HCT116 (cell line): ENCODE measurements around the gene DGKZ. TPM values are rescaled to one million over a fixed set of nuclear protein-coding genes. Genes with fewer than 3 reads are reported as not detected.

Experiments
- ATAC-seq: fragments of 200-7000 bp; cut with Tn5 transposase; 2 replicates; pipeline ENCODE4 v1.9.1; 2020; ENCODE audit warnings: mild to moderate bottlenecking, moderate library complexity
- BruUV-seq: library from RNA; stranded (reverse); fragments of 400-500 nt; replicated peaks from 2 replicates; lab custom pipeline; 2021; lab: Mats Ljungman, UMichigan
- CTCF ChIA-PET: fragments of 300-600 bp; sonication (Branson Sonifier 250); formaldehyde crosslinking; loops from one replicate; lab custom pipeline; 2021; ENCODE audit warnings: antibody characterized with exemption; lab: Charles Lee
- POLR2A ChIA-PET: fragments of 300-600, 350-600 bp; sonication (Branson Sonifier 250); formaldehyde crosslinking; loops from one replicate; lab custom pipeline; 2021; ENCODE audit warnings: antibody characterized with exemption; lab: Charles Lee
- RAD21 ChIA-PET, 2 experiments: fragments of 300-600 bp; sonication (Branson Sonifier 250); formaldehyde crosslinking; loops; one replicate each; lab custom pipeline; 2023; ENCODE audit warnings: low total read pairs in 2 of 2; ENCODE audit not compliant: uncharacterized antibody in 2 of 2, unreplicated experiment in 2 of 2, low non-redundant PET in 1 of 2; lab: Charles Lee
- DNase-seq: peaks from one replicate; pipeline ENCODE4 v3.0.0-alpha.2; 2010; ENCODE audit warnings: low read depth, low spot score
- H2AFZ ChIP-seq: fragments of 200-600 bp; shearing (Covaris generic), sonication (generic); 2 replicates; pipeline ENCODE4 v1.6.1; 2017; ENCODE audit warnings: low read depth, mixed run types, mixed read lengths, antibody characterized with exemption, low read length; ENCODE audit not compliant: poor library complexity, severe bottlenecking
- H3K27ac ChIP-seq: 2 replicates; pipeline ENCODE4 v1.5.1; 2012; ENCODE audit warnings: low read depth, low read length
- H3K27me3 ChIP-seq: fragments of 200-600 bp; sonication (generic); 2 replicates; pipeline ENCODE4 v1.6.1; 2016; ENCODE audit warnings: mixed run types, low read length, mixed read lengths; ENCODE audit not compliant: insufficient read depth
- H3K36me3 ChIP-seq, 2 experiments: fragments of 200-500 bp in 1 of 2; fragments of 200-600 bp in 1 of 2; sonication (Bioruptor generic) in 1 of 2; sonication (generic) in 1 of 2; 2 replicates each; pipeline versions ENCODE4 v1.5.1 to v1.6.1; 2014 to 2016; ENCODE audit warnings: low read length in 2 of 2, inconsistent platforms in 1 of 2, mixed read lengths in 1 of 2, mixed run types in 1 of 2; ENCODE audit not compliant: insufficient read depth in 2 of 2, control insufficient read depth in 1 of 2
- H3K4me1 ChIP-seq, 2 experiments: fragments of 200-600 bp in 1 of 2; sonication (generic) in 1 of 2; 2 replicates each; pipeline versions ENCODE4 v1.5.1 to v1.6.1; 2012 to 2017; ENCODE audit warnings: low read length in 2 of 2, inconsistent platforms in 1 of 2, mild to moderate bottlenecking in 1 of 2, mixed read lengths in 1 of 2, mixed run types in 1 of 2, moderate library complexity in 1 of 2; ENCODE audit not compliant: insufficient read depth in 2 of 2, control insufficient read depth in 1 of 2
- H3K4me2 ChIP-seq: fragments of 200-600 bp; sonication (generic); 2 replicates; pipeline ENCODE4 v1.6.1; 2017; ENCODE audit warnings: mixed run types, low read length, mixed read lengths
- H3K4me3 ChIP-seq, 2 experiments: fragments of 200-600 bp in 1 of 2; sonication (generic) in 1 of 2; replicated peaks in 1 of 2; 2 replicates each; pipeline ENCODE4 v1.5.1; 2011 to 2016; ENCODE audit warnings: low read length in 2 of 2, control low read depth in 1 of 2, low read depth in 1 of 2, mild to moderate bottlenecking in 1 of 2, mixed read lengths in 1 of 2, mixed run types in 1 of 2
- H3K79me2 ChIP-seq: fragments of 200-600 bp; sonication (generic); 2 replicates; pipeline ENCODE4 v1.6.1; 2017; ENCODE audit warnings: mild to moderate bottlenecking, mixed run types, low read length, moderate library complexity, mixed read lengths; ENCODE audit not compliant: insufficient read depth
- H3K9ac ChIP-seq: fragments of 200-600 bp; sonication (generic); 2 replicates; pipeline ENCODE4 v1.6.1; 2016; ENCODE audit warnings: low read length, mixed read lengths
- H3K9me2 ChIP-seq: fragments of 200-600 bp; sonication (generic), shearing (Covaris generic); 2 replicates; pipeline ENCODE4 v1.6.1; 2017; ENCODE audit warnings: mixed run types, mild to moderate bottlenecking, moderate library complexity; ENCODE audit not compliant: insufficient read depth
- H3K9me3 ChIP-seq, 2 experiments: fragments of 200-500 bp in 1 of 2; fragments of 200-600 bp in 1 of 2; sonication (Bioruptor generic) in 1 of 2; sonication (generic) in 1 of 2; 2 replicates each; pipeline ENCODE4 v1.6.1; 2014 to 2017; ENCODE audit warnings: low read length in 2 of 2, mixed read lengths in 2 of 2, inconsistent platforms in 1 of 2, low read depth in 1 of 2, mild to moderate bottlenecking in 1 of 2, mixed run types in 1 of 2, moderate library complexity in 1 of 2; ENCODE audit not compliant: control insufficient read depth in 1 of 2, insufficient read depth in 1 of 2
- H4K20me1 ChIP-seq: fragments of 200-600 bp; sonication (generic), shearing (Covaris generic); 2 replicates; pipeline ENCODE4 v1.6.1; 2017; ENCODE audit warnings: mixed run types, mild to moderate bottlenecking, moderate library complexity; ENCODE audit not compliant: insufficient read depth
- CBX3 ChIP-seq: IDR thresholded peaks from 2 replicates; pipeline ENCODE4 v1.6.1; 2012; ENCODE audit warnings: low read depth
- FOSL1 ChIP-seq: IDR thresholded peaks from 2 replicates; pipeline ENCODE4 v1.6.1; 2012; ENCODE audit warnings: low read depth
- YY1 ChIP-seq: IDR thresholded peaks from 2 replicates; pipeline ENCODE4 v1.6.1; 2011; ENCODE audit warnings: low read length, low read depth, moderate library complexity, mild to moderate bottlenecking; ENCODE audit not compliant: insufficient replicate concordance; ENCODE audit errors: extremely low read depth
- ZFX ChIP-seq: fragments of 450-650 bp; IDR thresholded peaks from 2 replicates; pipeline ENCODE4 v1.6.1; 2017
- ZNF274 ChIP-seq: fragments of 200-500 bp; sonication (Bioruptor generic); IDR thresholded peaks from 2 replicates; pipeline ENCODE4 v1.6.1; 2014; ENCODE audit warnings: mild to moderate bottlenecking, low read depth, low read length, inconsistent platforms
- intact Hi-C: fragments of 100-400 bp; cut with micrococcal nuclease; formaldehyde crosslinking; loops from 2 replicates; pipeline ENCODE4 v1.10.0; 2022
- total RNA-seq: library from RNA; stranded (reverse); gene quantifications from one replicate; pipeline ENCODE4 v1.2.1, GENCODE V29; 2021; ENCODE audit not compliant: unreplicated experiment
- TF ChIP-seq, protein P1 (sequence below): IDR thresholded peaks from 2 replicates; pipeline ENCODE4 v1.6.1; 2012; ENCODE audit warnings: low read depth
- TF ChIP-seq, protein P2 (sequence below): IDR thresholded peaks from 2 replicates; pipeline ENCODE4 v1.6.1; 2012
- TF ChIP-seq, protein P3 (sequence below): IDR thresholded peaks from 2 replicates; pipeline ENCODE4 v1.6.1; 2012

The DGKZ gene
- total RNA-seq, 1 experiment from 2014 or later, result 70.2 TPM

DNA sequence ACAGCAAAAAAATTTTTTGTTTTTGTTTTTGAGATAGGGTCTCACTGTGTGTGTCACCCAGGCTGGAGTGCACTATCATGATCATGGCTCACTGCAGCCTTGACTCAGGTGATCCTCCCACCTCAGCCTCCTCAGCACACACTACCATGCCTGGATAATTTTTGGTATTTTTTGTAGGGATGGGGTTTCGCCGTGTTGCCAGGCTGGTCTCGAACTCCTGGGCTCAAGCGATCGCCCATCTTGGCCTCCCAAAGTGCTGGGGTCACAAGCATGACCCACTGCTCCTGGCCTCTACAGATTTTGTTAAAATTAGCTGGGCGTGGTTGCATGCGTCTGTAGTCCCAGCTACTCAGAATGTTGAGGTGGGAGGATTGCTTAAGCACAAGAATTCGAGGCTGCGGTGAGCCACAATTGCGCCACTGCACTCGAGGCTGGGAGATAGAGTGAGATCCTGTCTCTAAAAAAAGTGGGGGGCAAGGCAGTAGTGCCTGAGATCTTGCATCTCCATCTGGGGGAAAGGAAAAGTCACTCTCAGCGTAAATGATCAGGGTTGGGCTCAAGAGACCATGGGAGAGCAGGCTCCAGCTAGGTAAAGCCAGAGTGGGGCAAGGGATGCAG is 10.6 kb upstream of the DGKZ start:
- Histone ChIP-seq H3K36me3 (no peaks in the 10 kb centered on the region), H3K27me3 (no peaks in the 10 kb centered on the region), H4K20me1 (no peaks in the 10 kb centered on the region), H3K27ac (no peak overlapping the region), H3K9me3 (no peaks in the 10 kb centered on the region), H3K4me2 (peak overlapping the region; percentile 43), H3K9me2 (no peaks in the 10 kb centered on the region), H3K9ac (no peak overlapping the region), H3K4me1 (peaks cover 0 to 27% of the 10 kb centered on the region in 2 experiments; a peak in 3 of 4 replicates), H3K79me2 (no peaks in the 10 kb centered on the region), H2AFZ (no peak overlapping the region), H3K4me3 (no peak overlapping the region)
- ChIA-PET CTCF (interaction anchor here (0.7 kb wide), 1 partner anchor 16 kb away, joined by 3 read pairs; no protein-coding TSS in a partner anchor), POLR2A (no interaction called here), RAD21 (no interaction called here)
- ATAC-seq, result peak; percentile 8; the same call in 1 of the 2 replicates
- no TSS peak for BruUV-seq
- intact Hi-C loops, result no loop called here
- DNase-seq, result no peak
- TF ChIP-seq ZFX (no peak), ZNF274 (no peak), FOSL1 (no peak), CBX3 (no peak), YY1 (no peak)
- TF ChIP-seq, protein P1, sequence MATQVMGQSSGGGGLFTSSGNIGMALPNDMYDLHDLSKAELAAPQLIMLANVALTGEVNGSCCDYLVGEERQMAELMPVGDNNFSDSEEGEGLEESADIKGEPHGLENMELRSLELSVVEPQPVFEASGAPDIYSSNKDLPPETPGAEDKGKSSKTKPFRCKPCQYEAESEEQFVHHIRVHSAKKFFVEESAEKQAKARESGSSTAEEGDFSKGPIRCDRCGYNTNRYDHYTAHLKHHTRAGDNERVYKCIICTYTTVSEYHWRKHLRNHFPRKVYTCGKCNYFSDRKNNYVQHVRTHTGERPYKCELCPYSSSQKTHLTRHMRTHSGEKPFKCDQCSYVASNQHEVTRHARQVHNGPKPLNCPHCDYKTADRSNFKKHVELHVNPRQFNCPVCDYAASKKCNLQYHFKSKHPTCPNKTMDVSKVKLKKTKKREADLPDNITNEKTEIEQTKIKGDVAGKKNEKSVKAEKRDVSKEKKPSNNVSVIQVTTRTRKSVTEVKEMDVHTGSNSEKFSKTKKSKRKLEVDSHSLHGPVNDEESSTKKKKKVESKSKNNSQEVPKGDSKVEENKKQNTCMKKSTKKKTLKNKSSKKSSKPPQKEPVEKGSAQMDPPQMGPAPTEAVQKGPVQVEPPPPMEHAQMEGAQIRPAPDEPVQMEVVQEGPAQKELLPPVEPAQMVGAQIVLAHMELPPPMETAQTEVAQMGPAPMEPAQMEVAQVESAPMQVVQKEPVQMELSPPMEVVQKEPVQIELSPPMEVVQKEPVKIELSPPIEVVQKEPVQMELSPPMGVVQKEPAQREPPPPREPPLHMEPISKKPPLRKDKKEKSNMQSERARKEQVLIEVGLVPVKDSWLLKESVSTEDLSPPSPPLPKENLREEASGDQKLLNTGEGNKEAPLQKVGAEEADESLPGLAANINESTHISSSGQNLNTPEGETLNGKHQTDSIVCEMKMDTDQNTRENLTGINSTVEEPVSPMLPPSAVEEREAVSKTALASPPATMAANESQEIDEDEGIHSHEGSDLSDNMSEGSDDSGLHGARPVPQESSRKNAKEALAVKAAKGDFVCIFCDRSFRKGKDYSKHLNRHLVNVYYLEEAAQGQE, result no peak
- TF ChIP-seq, protein P2, sequence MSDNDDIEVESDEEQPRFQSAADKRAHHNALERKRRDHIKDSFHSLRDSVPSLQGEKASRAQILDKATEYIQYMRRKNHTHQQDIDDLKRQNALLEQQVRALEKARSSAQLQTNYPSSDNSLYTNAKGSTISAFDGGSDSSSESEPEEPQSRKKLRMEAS, result no peak
- TF ChIP-seq, protein P3, sequence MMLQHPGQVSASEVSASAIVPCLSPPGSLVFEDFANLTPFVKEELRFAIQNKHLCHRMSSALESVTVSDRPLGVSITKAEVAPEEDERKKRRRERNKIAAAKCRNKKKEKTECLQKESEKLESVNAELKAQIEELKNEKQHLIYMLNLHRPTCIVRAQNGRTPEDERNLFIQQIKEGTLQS, result no peak
